ENCODE results near the gene TPD52L2.
"Not testable (repeated sequence)": the region's sequence is repeated elsewhere in the genome, so short reads cannot be mapped to it uniquely, and the experiment has no call there.

Gene TPD52L2

GRCh38 chr20:63836458-63837344, 28.4 kb upstream of the TPD52L2 start:
- no peak for DNase-seq

- no peak for DNase-seq
Measured at GRCh38 chr20:63837479-63837878, 27.6 kb upstream of the TPD52L2 start.

- no peak for DNase-seq
Measured at GRCh38 chr20:63839620-63840019, 25.4 kb upstream of the TPD52L2 start.

GRCh38 chr20:63840405-63840828, 24.7 kb upstream of the TPD52L2 start:
- no peak for DNase-seq

GRCh38 chr20:63842258-63842657, 22.8 kb upstream of the TPD52L2 start:
- no peak for DNase-seq

- DNase-seq: no peak
Measured at GRCh38 chr20:63843222-63843621, 21.8 kb upstream of the TPD52L2 start.

- DNase-seq: no peak
Measured at GRCh38 chr20:63843778-63844177, 21.3 kb upstream of the TPD52L2 start.

GRCh38 chr20:63844511-63844991, 20.5 kb upstream of the TPD52L2 start:
- no peak for DNase-seq

GRCh38 chr20:63846128-63846771, 18.8 kb upstream of the TPD52L2 start:
- no peak for DNase-seq

- no peak for DNase-seq
Measured at GRCh38 chr20:63846888-63847236, 18.2 kb upstream of the TPD52L2 start.

GRCh38 chr20:63847237-63848002, 17.6 kb upstream of the TPD52L2 start:
- DNase-seq: no peak

- no peak for DNase-seq
Measured at GRCh38 chr20:63848003-63848911, 16.8 kb upstream of the TPD52L2 start.

GRCh38 chr20:63850689-63851547, 14.2 kb upstream of the TPD52L2 start:
- DNase-seq: no peak

GRCh38 chr20:63851548-63851943, 13.5 kb upstream of the TPD52L2 start:
- DNase-seq: not testable (repeated sequence)

GRCh38 chr20:63853733-63854068, 11.4 kb upstream of the TPD52L2 start:
- not testable (repeated sequence) for DNase-seq

GRCh38 chr20:63854069-63854765, 10.9 kb upstream of the TPD52L2 start:
- DNase-seq: no peak

GRCh38 chr20:63854766-63855362, 10.2 kb upstream of the TPD52L2 start:
- no peak for DNase-seq

- DNase-seq: no peak
Measured at GRCh38 chr20:63855363-63856097, 9.5 kb upstream of the TPD52L2 start.

- DNase-seq: no peak
Measured at GRCh38 chr20:63856098-63856511, 9.0 kb upstream of the TPD52L2 start.

Data from NCI-H510A treated with DMSO at 0.1 percent for 48 hours (cell line).